Activated naive CD4-positive, alpha-beta T cell treated with anti-CD3 and anti-CD28 coated beads, Interleukin-2, amount 10 ng/mL, durations not matched to agents 7 days and 5 days (primary cell): ENCODE measurements around the gene SP100.
A peak's percentile ranks its signal among the peaks of the same experiment; 100 is the strongest.

ENCODE experiments used
- CTCF ChIA-PET: fragments of 350-600 bp; sonication (Branson Sonifier 250); formaldehyde crosslinking; loops from one replicate; lab custom pipeline; 2021; ENCODE audit warnings: antibody characterized with exemption; lab: Charles Lee
- DNase-seq: peaks from one replicate; pipeline ENCODE4 v3.0.0-alpha.2; 2020
- H3K27ac Mint-ChIP-seq: one replicate; pipeline ENCODE4 v1.8.0; 2021; ENCODE audit warnings: mild to moderate bottlenecking, moderate library complexity, mixed read lengths
- H3K27me3 Mint-ChIP-seq: one replicate; pipeline ENCODE4 v1.8.0; 2021; ENCODE audit warnings: mild to moderate bottlenecking, mixed read lengths
- H3K36me3 Mint-ChIP-seq: one replicate; pipeline ENCODE4 v1.8.0; 2021; ENCODE audit warnings: mixed read lengths
- H3K4me1 Mint-ChIP-seq: one replicate; pipeline ENCODE4 v1.8.0; 2021; ENCODE audit warnings: mixed read lengths
- H3K4me3 Mint-ChIP-seq: one replicate; pipeline ENCODE4 v1.8.0; 2021; ENCODE audit warnings: mild to moderate bottlenecking, moderate library complexity, mixed read lengths
- H3K9me3 Mint-ChIP-seq: one replicate; pipeline ENCODE4 v1.8.0; 2021; ENCODE audit warnings: mixed read lengths

SP100 gene

DNA sequence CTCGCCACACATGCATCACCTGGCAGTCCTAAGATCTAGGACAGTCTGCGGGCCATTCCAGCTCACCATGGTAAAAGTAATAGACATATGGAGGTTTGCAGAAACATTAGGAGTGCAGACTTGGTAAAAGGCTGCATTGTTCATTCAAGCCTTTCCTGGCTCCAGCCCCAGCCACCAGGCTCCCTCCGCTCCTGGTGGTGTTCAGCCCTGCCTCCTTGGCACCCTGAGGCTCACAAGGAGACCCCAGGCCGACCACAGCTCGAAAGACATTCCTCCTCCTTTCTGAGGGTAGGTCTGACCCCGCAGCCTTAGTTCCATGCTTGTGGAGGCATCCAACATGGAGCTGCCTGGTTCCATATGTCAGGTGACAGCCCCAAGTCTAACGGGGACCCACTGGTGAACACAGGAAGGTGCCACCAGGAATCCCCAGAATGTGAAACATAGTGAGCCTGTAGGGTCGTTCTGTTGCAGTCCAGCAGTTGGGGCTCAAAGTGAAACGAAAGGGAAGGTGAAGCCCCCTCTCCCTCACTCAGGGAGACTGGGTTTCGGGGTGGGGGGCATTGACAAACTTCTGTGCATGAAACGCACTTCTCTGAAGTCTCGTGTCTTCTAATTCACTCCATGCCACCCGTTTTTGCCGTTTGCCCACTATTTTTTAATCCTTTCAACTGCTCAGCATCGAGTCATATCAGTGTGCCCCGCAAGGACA lies 5.0 kb upstream of the SP100 start:
- CTCF ChIA-PET, result interaction anchor here (0.9 to 1.2 kb wide), 2 partner anchors 191 to 344 kb away, joined by 3 read pairs; partner anchors contain the start of gene SP110
- no peaks in the 10 kb centered on the region for H3K9me3 Mint-ChIP-seq
- H3K36me3 Mint-ChIP-seq, result peaks cover 26% of the 10 kb centered on the region
- H3K4me3 Mint-ChIP-seq, result peak overlapping the region; percentile 90
- DNase-seq, result peak; percentile 39
- peaks cover 87% of the 10 kb centered on the region for H3K4me1 Mint-ChIP-seq
- peak overlapping the region; percentile 97 for H3K27ac Mint-ChIP-seq
- no peaks in the 10 kb centered on the region for H3K27me3 Mint-ChIP-seq

DNA sequence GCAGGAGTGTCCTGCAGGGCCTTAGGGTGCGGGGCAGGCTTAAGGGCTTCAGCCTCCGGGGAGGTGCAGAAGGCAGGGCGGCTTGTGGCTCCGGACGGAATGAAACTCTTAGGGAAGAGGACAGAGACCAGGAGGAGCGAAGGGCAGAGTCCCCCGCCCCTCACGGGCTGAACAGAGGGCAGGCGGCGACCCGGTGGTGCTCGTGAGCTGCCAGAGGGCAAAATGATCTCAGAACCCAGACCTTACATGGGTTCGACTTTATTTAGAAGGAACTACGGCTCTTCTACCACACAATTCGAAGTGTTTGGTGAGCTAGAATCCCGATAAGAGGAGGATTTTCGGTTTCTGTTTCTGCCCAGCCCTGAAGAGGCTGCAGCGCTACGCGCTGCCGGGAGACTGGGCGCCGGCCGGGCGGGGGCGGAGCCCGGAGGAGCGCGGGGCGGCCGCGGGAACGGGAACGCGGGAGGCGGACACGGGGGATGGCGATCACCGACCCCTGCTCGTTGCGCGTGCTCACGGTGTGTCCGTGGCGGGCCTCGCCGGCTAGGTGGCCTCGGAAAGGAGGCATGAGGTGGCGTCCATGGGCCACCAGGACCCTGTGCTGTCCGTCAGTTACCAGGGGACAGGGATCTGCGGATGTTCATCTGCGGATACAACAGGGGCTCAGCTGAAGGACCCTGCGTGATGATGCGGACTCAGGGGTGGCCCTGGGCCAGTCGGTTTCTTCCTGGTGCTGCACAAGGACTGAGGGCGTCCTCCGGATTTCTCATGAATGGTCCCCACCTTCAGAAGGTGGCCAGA lies 4.2 kb upstream of the SP100 start:
- DNase-seq, result peak; percentile 80
- Mint-ChIP-seq H3K27me3 (no peaks in the 10 kb centered on the region), H3K27ac (peak overlapping the region; percentile 97), H3K4me1 (peaks cover 86% of the 10 kb centered on the region), H3K9me3 (no peaks in the 10 kb centered on the region), H3K36me3 (peaks cover 20% of the 10 kb centered on the region), H3K4me3 (peak overlapping the region; percentile 90)
- CTCF ChIA-PET, result interaction anchor here (0.9 to 1.2 kb wide), 2 partner anchors 192 to 345 kb away, joined by 3 read pairs; partner anchors contain the start of gene SP110

DNA sequence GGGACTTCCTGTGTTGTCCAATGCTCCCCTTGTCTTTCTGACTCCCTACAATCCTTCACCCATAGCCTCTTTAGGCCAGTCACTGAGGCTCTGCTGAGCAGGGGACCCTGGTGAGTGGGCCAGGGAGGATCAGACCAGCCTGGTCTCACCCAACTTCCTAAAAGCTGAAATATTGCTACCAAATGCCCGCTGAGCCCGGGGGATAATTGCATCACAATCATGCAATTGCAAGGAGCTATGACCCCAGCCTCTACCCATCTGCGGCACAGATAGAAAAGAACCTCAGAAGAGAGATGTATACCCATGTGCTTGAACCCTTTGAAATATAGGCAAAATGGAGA lies 3.7 kb upstream of the SP100 start:
- CTCF ChIA-PET, result interaction anchor here (0.9 kb wide), 1 partner anchor 193 kb away, joined by 3 read pairs; the partner anchor contains the start of gene SP110
- Mint-ChIP-seq H3K4me3 (peak overlapping the region; percentile 90), H3K9me3 (no peaks in the 10 kb centered on the region), H3K27me3 (no peaks in the 10 kb centered on the region), H3K27ac (peak overlapping the region; percentile 97), H3K4me1 (peaks cover 80% of the 10 kb centered on the region), H3K36me3 (peaks cover 15% of the 10 kb centered on the region)
- no peak for DNase-seq

DNA sequence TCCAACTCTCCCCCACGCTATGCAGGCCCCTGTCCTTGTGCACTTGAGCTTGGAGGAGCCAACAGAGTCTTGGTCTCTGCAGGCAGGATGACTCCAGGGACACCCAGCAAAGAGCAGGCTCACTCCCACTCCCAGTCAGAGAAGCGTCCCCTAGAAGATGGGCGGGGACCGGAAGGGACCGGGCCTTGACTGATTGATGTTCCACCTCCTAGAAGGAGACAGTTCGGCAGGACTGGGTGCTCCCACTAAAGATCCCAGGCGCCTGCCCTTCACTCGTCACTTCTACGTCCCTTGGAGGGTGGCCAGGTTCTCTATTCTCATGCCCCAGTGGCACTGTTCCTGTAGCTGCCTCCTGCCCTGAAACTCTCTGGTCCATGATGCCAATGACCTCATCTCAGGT lies 3.2 kb upstream of the SP100 start:
- Mint-ChIP-seq H3K9me3 (no peaks in the 10 kb centered on the region), H3K36me3 (peaks cover 16% of the 10 kb centered on the region), H3K27ac (peak overlapping the region; percentile 97), H3K4me3 (peak overlapping the region; percentile 35), H3K4me1 (peaks cover 77% of the 10 kb centered on the region), H3K27me3 (no peaks in the 10 kb centered on the region)
- no peak for DNase-seq
- CTCF ChIA-PET, result no interaction called here

DNA sequence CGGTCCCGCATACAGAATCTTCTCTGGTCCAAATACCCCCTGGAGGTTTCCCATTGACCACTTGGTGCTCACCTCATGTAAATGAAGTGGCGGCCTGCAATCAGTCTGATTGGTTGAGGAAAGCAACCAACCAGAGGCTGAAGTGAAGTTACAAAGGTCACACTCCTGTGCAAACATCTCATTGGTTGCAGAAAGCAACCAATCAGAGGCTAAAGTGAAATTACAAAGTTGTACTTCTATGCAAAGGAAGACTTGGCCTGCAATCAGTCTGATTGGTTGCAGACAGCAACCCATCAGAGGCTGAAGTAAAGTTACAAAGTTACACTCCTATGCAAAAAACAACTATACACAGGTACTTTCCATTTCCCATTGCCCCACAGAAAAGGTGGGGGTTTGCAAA lies 2.5 kb upstream of the SP100 start:
- Mint-ChIP-seq H3K27me3 (no peaks in the 10 kb centered on the region), H3K36me3 (peaks cover 18% of the 10 kb centered on the region), H3K4me1 (peaks cover 76% of the 10 kb centered on the region), H3K27ac (peak overlapping the region; percentile 97), H3K9me3 (no peaks in the 10 kb centered on the region), H3K4me3 (peak overlapping the region; percentile 50)
- CTCF ChIA-PET, result no interaction called here
- no peak for DNase-seq

- H3K4me1 Mint-ChIP-seq, result peaks cover 77% of the 10 kb centered on the region
Observed at GRCh38 chr2:230414302-230414701, 1.7 kb upstream of the SP100 start.

DNA sequence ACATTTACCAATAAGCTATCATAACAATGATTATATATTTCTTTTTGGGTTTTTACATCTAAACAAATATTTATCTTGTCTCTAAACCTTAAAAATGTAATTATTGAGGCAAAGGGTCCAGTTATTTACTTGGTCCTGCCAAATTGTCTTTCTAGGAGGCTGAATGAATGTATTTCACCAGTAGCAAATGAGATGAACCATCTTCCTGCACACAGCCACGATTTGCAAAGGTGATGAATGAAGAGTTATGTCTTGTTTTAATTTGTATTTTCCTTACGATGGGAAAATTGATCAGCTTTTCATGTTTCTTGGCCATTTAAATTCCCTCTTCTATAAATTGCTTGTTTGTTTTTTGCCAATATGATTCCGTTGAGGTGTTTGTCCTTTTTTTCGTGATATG lies 1.4 kb downstream of the SP100 start:
- Mint-ChIP-seq H3K36me3 (peaks cover 46% of the 10 kb centered on the region), H3K4me1 (peaks cover 78% of the 10 kb centered on the region)
- CTCF ChIA-PET, result interaction anchor here (1.1 to 2.5 kb wide), 3 partner anchors 9 to 195 kb away, joined by 3 to 7 read pairs (median 4); partner anchors contain the start of gene SP140L

More at GRCh38 chr2:230414302-230414701, 1.7 kb upstream of the SP100 start:
- Mint-ChIP-seq H3K27ac (peak overlapping the region; percentile 97), H3K36me3 (peaks cover 24% of the 10 kb centered on the region), H3K9me3 (no peaks in the 10 kb centered on the region), H3K4me3 (peak overlapping the region; percentile 67), H3K27me3 (no peaks in the 10 kb centered on the region)
- no peak for DNase-seq
- CTCF ChIA-PET, result interaction anchor here (0.7 kb wide), 1 partner anchor 34 kb away, joined by 3 read pairs; no protein-coding TSS in a partner anchor

GRCh38 chr2:230418341-230419016 lies 2.5 kb downstream of the SP100 start:
- no peaks in the 10 kb centered on the region for H3K27me3 Mint-ChIP-seq
- CTCF ChIA-PET, result interaction anchor here (1.1 to 1.2 kb wide), 2 partner anchors 8 to 194 kb away, joined by 3 to 4 read pairs; no protein-coding TSS in a partner anchor
- H3K27ac Mint-ChIP-seq, result peak overlapping the region; percentile 77
- no peak for DNase-seq
- H3K4me3 Mint-ChIP-seq, result peak overlapping the region; percentile 88
- peaks cover 53% of the 10 kb centered on the region for H3K36me3 Mint-ChIP-seq
- peaks cover 75% of the 10 kb centered on the region for H3K4me1 Mint-ChIP-seq
- no peaks in the 10 kb centered on the region for H3K9me3 Mint-ChIP-seq

More for the DNA sequence above, 1.4 kb downstream of the SP100 start:
- no peaks in the 10 kb centered on the region for H3K9me3 Mint-ChIP-seq
- H3K27me3 Mint-ChIP-seq, result no peaks in the 10 kb centered on the region
- H3K4me3 Mint-ChIP-seq, result peak overlapping the region; percentile 88
- DNase-seq, result no peak
- peak overlapping the region; percentile 84 for H3K27ac Mint-ChIP-seq

GRCh38 chr2:230419181-230419580 lies 3.2 kb downstream of the SP100 start:
- Mint-ChIP-seq H3K27ac (peak overlapping the region; percentile 16), H3K4me1 (peaks cover 75% of the 10 kb centered on the region), H3K36me3 (peaks cover 58% of the 10 kb centered on the region), H3K9me3 (no peaks in the 10 kb centered on the region), H3K4me3 (peak overlapping the region; percentile 88), H3K27me3 (no peaks in the 10 kb centered on the region)
- CTCF ChIA-PET, result no interaction called here
- no peak for DNase-seq

DNA sequence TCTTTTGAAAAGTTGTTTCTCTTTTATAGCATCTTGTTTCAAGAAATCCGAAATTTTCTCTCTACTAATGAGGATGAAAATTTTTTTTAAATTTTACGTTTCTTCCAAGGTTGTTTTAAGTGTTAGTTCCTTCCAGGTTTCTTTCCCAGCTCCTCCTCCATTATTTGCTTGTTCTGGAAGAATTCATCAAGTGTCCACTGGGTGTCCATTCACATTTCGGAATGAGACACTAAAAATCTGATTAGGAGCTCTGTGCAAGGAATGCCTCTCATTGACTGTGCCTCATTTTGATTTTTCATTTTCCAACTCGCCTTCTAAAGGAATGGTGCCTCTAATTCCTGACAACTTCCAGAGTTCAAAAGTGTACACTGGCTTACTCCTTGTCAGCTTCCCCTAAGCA lies 6.1 kb downstream of the SP100 start:
- no peak overlapping the region for H3K27ac Mint-ChIP-seq
- DNase-seq, result no peak
- CTCF ChIA-PET, result interaction anchor here (1.0 kb wide), 1 partner anchor 24 kb away, joined by 3 read pairs; no protein-coding TSS in a partner anchor
- no peak overlapping the region for H3K4me3 Mint-ChIP-seq
- no peaks in the 10 kb centered on the region for H3K27me3 Mint-ChIP-seq
- no peaks in the 10 kb centered on the region for H3K9me3 Mint-ChIP-seq
- peaks cover 84% of the 10 kb centered on the region for H3K4me1 Mint-ChIP-seq
- H3K36me3 Mint-ChIP-seq, result peaks cover 81% of the 10 kb centered on the region

DNA sequence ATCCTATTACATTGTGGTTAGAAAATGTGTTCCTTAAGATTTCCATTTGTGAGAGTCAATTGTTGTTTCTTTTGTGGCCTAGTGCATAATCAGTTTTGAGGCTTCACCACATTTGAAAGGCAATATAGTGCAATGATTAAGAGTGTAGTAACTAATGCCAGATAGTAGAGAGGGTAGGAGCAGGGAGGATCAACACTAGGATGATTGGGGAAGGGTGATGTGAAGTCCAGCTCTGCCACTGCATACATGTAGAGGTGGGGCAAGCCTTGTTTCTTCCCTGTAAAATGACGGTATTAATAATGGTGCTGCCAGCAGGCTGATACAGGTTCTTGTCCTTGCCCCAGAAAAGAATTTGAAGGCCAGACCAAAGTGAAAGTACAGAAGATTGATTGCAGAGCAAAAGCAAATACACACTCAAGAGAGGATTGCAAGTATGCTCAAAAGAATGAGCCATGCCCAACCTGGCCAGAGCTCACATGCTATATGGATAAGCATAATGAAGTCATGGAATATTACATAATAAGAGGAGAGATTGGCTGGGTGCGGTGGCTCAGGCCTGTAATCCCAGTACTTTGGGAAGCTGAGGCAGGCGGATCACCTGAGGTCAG lies 8.0 kb downstream of the SP100 start:
- Mint-ChIP-seq H3K36me3 (peaks cover 83% of the 10 kb centered on the region), H3K27me3 (no peaks in the 10 kb centered on the region), H3K4me3 (peak overlapping the region; percentile 4), H3K4me1 (peaks cover 79% of the 10 kb centered on the region), H3K9me3 (peaks cover 6% of the 10 kb centered on the region), H3K27ac (peak overlapping the region; percentile 24)
- CTCF ChIA-PET, result no interaction called here
- DNase-seq, result no peak

DNA sequence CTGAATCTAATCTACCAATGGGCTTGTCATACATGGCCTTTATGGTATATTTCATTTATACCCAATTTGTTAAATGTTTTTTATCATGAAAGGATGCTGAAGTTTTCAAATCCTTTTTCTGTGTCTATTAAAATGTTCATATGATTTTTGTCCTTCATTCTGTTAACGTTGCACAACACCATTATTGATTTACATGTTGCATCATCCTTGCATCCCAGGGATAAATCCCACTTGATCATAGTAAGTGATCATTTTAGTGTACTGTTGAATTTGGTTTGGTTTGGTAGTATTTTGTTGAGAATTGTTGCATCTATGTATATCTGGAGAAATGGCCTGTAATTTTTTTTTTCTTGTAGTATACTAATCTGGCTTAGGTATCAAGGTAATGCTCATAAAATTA lies 9.4 kb downstream of the SP100 start:
- H3K27ac Mint-ChIP-seq, result peak overlapping the region; percentile 22
- no peak overlapping the region for H3K4me3 Mint-ChIP-seq
- H3K36me3 Mint-ChIP-seq, result peaks cover 87% of the 10 kb centered on the region
- H3K9me3 Mint-ChIP-seq, result peaks cover 17% of the 10 kb centered on the region
- H3K4me1 Mint-ChIP-seq, result peaks cover 74% of the 10 kb centered on the region
- DNase-seq, result no peak
- CTCF ChIA-PET, result no interaction called here
- no peaks in the 10 kb centered on the region for H3K27me3 Mint-ChIP-seq

- Mint-ChIP-seq H3K4me1 (peaks cover 64% of the 10 kb centered on the region), H3K36me3 (peaks cover 86% of the 10 kb centered on the region), H3K9me3 (peaks cover 24% of the 10 kb centered on the region), H3K4me3 (no peak overlapping the region), H3K27me3 (no peaks in the 10 kb centered on the region), H3K27ac (no peak overlapping the region)
- CTCF ChIA-PET, result no interaction called here
- no peak for DNase-seq
Observed at GRCh38 chr2:230429513-230429912, 13.5 kb downstream of the SP100 start.
